Left lung (tissue), 10 donors: ENCODE data around the gene ACTN4. TPM values are rescaled to one million over a fixed set of nuclear protein-coding genes. Genes with fewer than 3 reads are reported as not detected.

Experiments
- ATAC-seq: fragments of 200-7000 bp; cut with Tn5 transposase; one replicate; pipeline ENCODE4 v1.9.1; 2020; ENCODE audit warnings: moderate library complexity
- DNase-seq, 4 donors: peaks; one replicate each; pipeline ENCODE4 v3.0.0-alpha.2; 2013 to 2020
- H3K27ac ChIP-seq, 2 donors: fragments of 200-600 bp; sonication (generic) in 1 of 2; one replicate each; pipeline versions ENCODE4 v1.5.0 to v1.8.0; 2020 to 2021
- H3K27me3 ChIP-seq, 2 donors: fragments of 200-600 bp; sonication (generic) in 1 of 2; one replicate each; pipeline versions ENCODE4 v1.5.0 to v1.8.0; 2020 to 2021
- H3K36me3 ChIP-seq, 2 donors: fragments of 200-600 bp; sonication (generic) in 1 of 2; one replicate each; pipeline versions ENCODE4 v1.5.0 to v1.8.0; 2020 to 2021
- H3K4me1 ChIP-seq, 2 donors: fragments of 200-600 bp; one replicate each; pipeline ENCODE4 v1.8.0; 2021
- H3K4me3 ChIP-seq, 2 donors: fragments of 200-600 bp; sonication (generic) in 1 of 2; one replicate each; pipeline versions ENCODE4 v1.5.0 to v1.8.0; 2020 to 2021; ENCODE audit warnings: mild to moderate bottlenecking in 1 of 2
- H3K9me3 ChIP-seq, 2 donors: fragments of 200-600 bp; sonication (generic) in 1 of 2; one replicate each; pipeline versions ENCODE4 v1.5.0 to v1.8.0; 2020 to 2021
- CTCF ChIP-seq, 2 donors: fragments of 200-600 bp; sonication (generic) in 1 of 2; IDR thresholded peaks; one replicate each; pipeline versions ENCODE4 v1.5.0 to v1.8.0; 2021; ENCODE audit warnings: antibody characterized with exemption in 2 of 2
- intact Hi-C, 2 donors: fragments of 100-400 bp; cut with DNase I; formaldehyde crosslinking; loops; one replicate each; pipeline versions ENCODE4 v1.11.2 to v1.14.2; 2022
- polyA plus RNA-seq, 6 donors: library from polyadenylated mRNA; unstranded; fragments of 120-200 nt; gene quantifications; one replicate each; pipeline ENCODE4 v1.2.1, GENCODE V29; 2013; ENCODE audit not compliant: insufficient read length in 6 of 6
- total RNA-seq, 2 donors: library from RNA; stranded (reverse); fragmentation: NEBNext Ultra II Directional; extraction: Animal tissue kit (Norgen Biotek cat#: 25700); gene quantifications; one replicate each; pipeline ENCODE4 v1.2.1, GENCODE V29; 2021
- donor health status: DM: no; HTN: yes; CAD: no.
- donor health status: DM: no; HTN: no; CAD: no.

Gene ACTN4
- total and polyA plus RNA-seq, 8 donors = 373 to 647 (median 402) TPM

GRCh38 chr19:38720559-38721236 is 73.2 kb downstream of the ACTN4 start:
- TF ChIP-seq CTCF (IDR thresholded peaks at IDR 0.05) = no peak
- intact Hi-C loops = loop anchor here (10.0 kb wide), 2 partner anchors 66 to 86 kb away; no protein-coding TSS in a partner anchor
- Histone ChIP-seq H3K27ac (peak overlapping the region; percentile 0 to 53), H3K27me3 (no peaks in the 10 kb centered on the region), H3K4me1 (peaks cover 2 to 21% of the 10 kb centered on the region in 2 donors), H3K36me3 (peaks cover 4 to 100% of the 10 kb centered on the region in 2 donors), H3K9me3 (no peaks in the 10 kb centered on the region), H3K4me3 (no peak overlapping the region)
- ATAC-seq = no peak
- DNase-seq = no peak

GRCh38 chr19:38721496-38721895 is 74.0 kb downstream of the ACTN4 start:
- ATAC-seq = no peak
- Histone ChIP-seq H3K4me3 (no peak overlapping the region), H3K27ac (peak overlapping the region in 1 of 2 donors; percentile 36), H3K27me3 (no peaks in the 10 kb centered on the region), H3K36me3 (peaks cover 4 to 100% of the 10 kb centered on the region in 2 donors), H3K9me3 (no peaks in the 10 kb centered on the region), H3K4me1 (peaks cover 2 to 21% of the 10 kb centered on the region in 2 donors)
- no peak for TF ChIP-seq CTCF (IDR thresholded peaks at IDR 0.05)
- no peak for DNase-seq
- intact Hi-C loops = loop anchor here (10.0 kb wide), 2 partner anchors 67 to 87 kb away; no protein-coding TSS in a partner anchor

- peak overlapping the region; percentile 36 to 50 for H3K27ac ChIP-seq
- no peaks in the 10 kb centered on the region for H3K27me3 ChIP-seq
- intact Hi-C loops = loop anchor here (10.0 kb wide), 2 partner anchors 67 to 87 kb away; no protein-coding TSS in a partner anchor
- ATAC-seq (no peak), DNase-seq (peak in 1 of 4 donors; percentile 67)
- peaks cover 4 to 100% of the 10 kb centered on the region in 2 donors for H3K36me3 ChIP-seq
- H3K4me3 ChIP-seq = no peak overlapping the region
- H3K4me1 ChIP-seq = peaks cover 2 to 21% of the 10 kb centered on the region in 2 donors
- TF ChIP-seq CTCF (IDR thresholded peaks at IDR 0.05) = no peak
- H3K9me3 ChIP-seq = no peaks in the 10 kb centered on the region
These were observed 74.7 kb downstream of the ACTN4 start for GRCh38 chr19:38721979-38722773.

GRCh38 chr19:38722947-38723605 is 75.6 kb downstream of the ACTN4 start:
- ATAC-seq (no peak), DNase-seq (no peak)
- Histone ChIP-seq H3K4me3 (no peak overlapping the region), H3K4me1 (peaks cover 2 to 26% of the 10 kb centered on the region in 2 donors), H3K27ac (peak overlapping the region in 1 of 2 donors; percentile 50), H3K9me3 (no peaks in the 10 kb centered on the region), H3K27me3 (no peaks in the 10 kb centered on the region), H3K36me3 (peaks cover 4 to 100% of the 10 kb centered on the region in 2 donors)
- intact Hi-C loops = loop anchor here (10.0 kb wide), 2 partner anchors 68 to 88 kb away; no protein-coding TSS in a partner anchor
- TF ChIP-seq CTCF (IDR thresholded peaks at IDR 0.05) = no peak
